Measurements from ENCODE around the gene CEACAM20.

Gene CEACAM20

DNA sequence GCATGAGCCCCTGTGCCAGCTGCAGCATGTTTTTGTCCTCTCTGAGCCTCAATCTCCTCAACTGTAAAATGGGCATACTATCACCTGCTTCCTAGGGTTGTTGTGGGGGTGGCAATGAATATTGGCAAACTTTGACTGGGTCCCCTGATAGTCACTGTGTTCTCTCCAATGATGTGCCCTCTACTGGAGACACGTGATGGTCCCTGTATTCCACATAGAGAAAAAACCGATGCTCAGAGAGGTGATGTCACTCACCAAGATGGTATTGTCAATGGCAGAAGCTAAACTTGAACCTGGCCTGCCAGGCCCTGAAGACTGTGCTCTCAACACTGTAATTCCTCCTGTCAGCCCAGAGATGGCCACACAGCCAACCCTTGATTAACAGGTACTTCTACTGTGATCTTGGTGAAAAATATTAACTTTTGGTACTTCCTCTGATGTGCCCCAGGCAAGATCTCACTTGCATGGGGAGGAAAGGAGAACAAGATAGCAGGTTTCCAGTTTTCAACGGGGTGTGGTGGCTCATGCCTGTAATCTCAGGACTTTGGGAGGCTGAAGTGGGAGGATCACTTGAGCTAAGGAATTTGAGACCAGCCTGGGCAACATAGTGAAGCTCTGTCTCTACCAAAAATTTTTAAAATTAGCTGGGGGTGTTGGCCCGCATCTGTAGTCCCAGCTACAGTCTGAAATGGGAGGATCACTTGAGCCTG is 3.6 kb downstream of the CEACAM20 start:
- no peak for DNase-seq
- Histone ChIP-seq H3K4me2 (ENCODE audit: insufficient read depth, low read length) (no peak overlapping the region), H4K20me1 (ENCODE audit: insufficient read depth, low read length) (no peaks in the 10 kb centered on the region), H3K4me3 (ENCODE audit: low read depth in 1 of 2, low read length in 2 of 2) (no peak overlapping the region), H3K9ac (ENCODE audit: low read depth, low read length) (no peak overlapping the region), H3K36me3 (ENCODE audit: insufficient read depth, low read length) (no peaks in the 10 kb centered on the region), H3K27me3 (ENCODE audit: insufficient read depth, low read length, poor library complexity) (no peaks in the 10 kb centered on the region), H3K79me2 (ENCODE audit: insufficient read depth, low read length) (no peaks in the 10 kb centered on the region), H3K4me1 (ENCODE audit: insufficient read depth, low read length) (no peaks in the 10 kb centered on the region), H2AFZ (ENCODE audit: low read depth, low read length) (no peak overlapping the region), H3K27ac (ENCODE audit: low read length) (no peak overlapping the region), H3K9me3 (ENCODE audit: insufficient read depth, low read length, severe bottlenecking) (no peaks in the 10 kb centered on the region)
- no peak for ATAC-seq (ENCODE audit: insufficient read depth, low read depth)
- TF ChIP-seq, protein P1, sequence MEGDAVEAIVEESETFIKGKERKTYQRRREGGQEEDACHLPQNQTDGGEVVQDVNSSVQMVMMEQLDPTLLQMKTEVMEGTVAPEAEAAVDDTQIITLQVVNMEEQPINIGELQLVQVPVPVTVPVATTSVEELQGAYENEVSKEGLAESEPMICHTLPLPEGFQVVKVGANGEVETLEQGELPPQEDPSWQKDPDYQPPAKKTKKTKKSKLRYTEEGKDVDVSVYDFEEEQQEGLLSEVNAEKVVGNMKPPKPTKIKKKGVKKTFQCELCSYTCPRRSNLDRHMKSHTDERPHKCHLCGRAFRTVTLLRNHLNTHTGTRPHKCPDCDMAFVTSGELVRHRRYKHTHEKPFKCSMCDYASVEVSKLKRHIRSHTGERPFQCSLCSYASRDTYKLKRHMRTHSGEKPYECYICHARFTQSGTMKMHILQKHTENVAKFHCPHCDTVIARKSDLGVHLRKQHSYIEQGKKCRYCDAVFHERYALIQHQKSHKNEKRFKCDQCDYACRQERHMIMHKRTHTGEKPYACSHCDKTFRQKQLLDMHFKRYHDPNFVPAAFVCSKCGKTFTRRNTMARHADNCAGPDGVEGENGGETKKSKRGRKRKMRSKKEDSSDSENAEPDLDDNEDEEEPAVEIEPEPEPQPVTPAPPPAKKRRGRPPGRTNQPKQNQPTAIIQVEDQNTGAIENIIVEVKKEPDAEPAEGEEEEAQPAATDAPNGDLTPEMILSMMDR (IDR thresholded peaks at IDR 0.05; ENCODE audit: borderline replicate concordance, extremely low read depth, low read length, poor library complexity, severe bottlenecking), result peak; percentile 9
- TF ChIP-seq EZH2 (IDR thresholded peaks at IDR 0.05; ENCODE audit: borderline replicate concordance, low read depth, low read length, severe bottlenecking), result no peak

DNA sequence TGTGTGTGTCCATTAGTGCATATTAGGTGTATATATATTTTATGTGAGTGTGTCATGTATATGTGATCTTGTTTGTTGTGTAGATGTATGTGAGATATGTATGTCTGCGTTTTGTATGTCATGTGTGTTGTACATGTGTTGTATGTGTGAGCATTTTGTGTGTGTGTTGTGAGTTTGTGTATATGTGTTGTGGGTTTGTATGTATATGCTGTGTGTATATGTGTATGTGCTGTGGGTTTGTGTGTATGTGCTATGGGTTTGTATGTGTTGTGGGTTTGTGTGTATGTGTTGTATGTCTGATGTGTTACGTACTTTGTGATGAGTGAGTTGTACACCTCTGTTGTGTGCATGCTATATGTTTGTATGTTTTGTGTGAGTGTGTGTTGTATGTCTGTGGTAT is 8.1 kb downstream of the CEACAM20 start:
- Histone ChIP-seq H3K79me2 (ENCODE audit: insufficient read depth, low read length) (no peaks in the 10 kb centered on the region), H3K9me3 (ENCODE audit: insufficient read depth, low read length, severe bottlenecking) (peaks cover 6% of the 10 kb centered on the region), H2AFZ (ENCODE audit: low read depth, low read length) (no peak overlapping the region), H3K4me1 (ENCODE audit: insufficient read depth, low read length) (no peaks in the 10 kb centered on the region), H3K4me3 (ENCODE audit: low read depth in 1 of 2, low read length in 2 of 2) (no peak overlapping the region), H3K4me2 (ENCODE audit: insufficient read depth, low read length) (no peak overlapping the region), H3K27ac (ENCODE audit: low read length) (no peak overlapping the region), H4K20me1 (ENCODE audit: insufficient read depth, low read length) (no peaks in the 10 kb centered on the region), H3K27me3 (ENCODE audit: insufficient read depth, low read length, poor library complexity) (no peaks in the 10 kb centered on the region), H3K36me3 (ENCODE audit: insufficient read depth, low read length) (no peaks in the 10 kb centered on the region), H3K9ac (ENCODE audit: low read depth, low read length) (no peak overlapping the region)
- no peak for DNase-seq
- TF ChIP-seq, protein P1 (IDR thresholded peaks at IDR 0.05; ENCODE audit: borderline replicate concordance, extremely low read depth, low read length, poor library complexity, severe bottlenecking), result no peak
- no peak for TF ChIP-seq EZH2 (IDR thresholded peaks at IDR 0.05; ENCODE audit: borderline replicate concordance, low read depth, low read length, severe bottlenecking)
- ATAC-seq (ENCODE audit: insufficient read depth, low read depth), result no peak

DNA sequence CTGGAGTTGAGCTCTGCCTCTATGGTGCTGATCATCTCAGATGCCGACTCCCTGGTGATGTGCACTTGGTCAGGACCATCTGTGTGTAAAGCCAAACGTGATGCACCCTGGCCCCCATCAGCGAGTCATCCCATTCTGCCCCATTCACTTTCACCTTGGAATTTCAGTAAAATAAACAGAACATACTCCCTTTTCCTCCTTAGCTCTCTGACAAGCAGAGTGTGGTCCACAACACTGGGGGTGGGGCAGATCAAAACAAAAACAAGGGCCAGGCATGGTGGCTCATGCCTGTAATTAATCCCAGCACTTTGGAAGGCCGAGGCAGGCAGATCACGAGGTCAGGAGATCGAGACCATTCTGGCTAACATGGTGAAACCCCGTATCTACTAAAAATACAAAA is 12.3 kb downstream of the CEACAM20 start:
- Histone ChIP-seq H3K27ac (ENCODE audit: low read length) (no peak overlapping the region), H2AFZ (ENCODE audit: low read depth, low read length) (no peak overlapping the region), H3K9ac (ENCODE audit: low read depth, low read length) (no peak overlapping the region), H3K79me2 (ENCODE audit: insufficient read depth, low read length) (no peaks in the 10 kb centered on the region), H3K9me3 (ENCODE audit: insufficient read depth, low read length, severe bottlenecking) (peaks cover 6% of the 10 kb centered on the region), H3K4me2 (ENCODE audit: insufficient read depth, low read length) (no peak overlapping the region), H3K4me1 (ENCODE audit: insufficient read depth, low read length) (no peaks in the 10 kb centered on the region), H4K20me1 (ENCODE audit: insufficient read depth, low read length) (no peaks in the 10 kb centered on the region), H3K4me3 (ENCODE audit: low read depth in 1 of 2, low read length in 2 of 2) (no peak overlapping the region), H3K27me3 (ENCODE audit: insufficient read depth, low read length, poor library complexity) (no peaks in the 10 kb centered on the region), H3K36me3 (ENCODE audit: insufficient read depth, low read length) (no peaks in the 10 kb centered on the region)
- ATAC-seq (ENCODE audit: insufficient read depth, low read depth) (no peak), DNase-seq (no peak)
- no peak for TF ChIP-seq EZH2 (IDR thresholded peaks at IDR 0.05; ENCODE audit: borderline replicate concordance, low read depth, low read length, severe bottlenecking)
- TF ChIP-seq, protein P1 (IDR thresholded peaks at IDR 0.05; ENCODE audit: borderline replicate concordance, extremely low read depth, low read length, poor library complexity, severe bottlenecking), result no peak

Data from DND-41 (cell line).